NCI-H2107 treated with DMSO at 0.1 percent for 48 hours (cell line): ENCODE measurements around the gene SLC6A8.

Experiments
- DNase-seq: peaks from one replicate; lab custom pipeline; 2025; ENCODE audit not compliant: unreplicated experiment; lab: John Stamatoyannopoulos, UW

SLC6A8 gene

DNA sequence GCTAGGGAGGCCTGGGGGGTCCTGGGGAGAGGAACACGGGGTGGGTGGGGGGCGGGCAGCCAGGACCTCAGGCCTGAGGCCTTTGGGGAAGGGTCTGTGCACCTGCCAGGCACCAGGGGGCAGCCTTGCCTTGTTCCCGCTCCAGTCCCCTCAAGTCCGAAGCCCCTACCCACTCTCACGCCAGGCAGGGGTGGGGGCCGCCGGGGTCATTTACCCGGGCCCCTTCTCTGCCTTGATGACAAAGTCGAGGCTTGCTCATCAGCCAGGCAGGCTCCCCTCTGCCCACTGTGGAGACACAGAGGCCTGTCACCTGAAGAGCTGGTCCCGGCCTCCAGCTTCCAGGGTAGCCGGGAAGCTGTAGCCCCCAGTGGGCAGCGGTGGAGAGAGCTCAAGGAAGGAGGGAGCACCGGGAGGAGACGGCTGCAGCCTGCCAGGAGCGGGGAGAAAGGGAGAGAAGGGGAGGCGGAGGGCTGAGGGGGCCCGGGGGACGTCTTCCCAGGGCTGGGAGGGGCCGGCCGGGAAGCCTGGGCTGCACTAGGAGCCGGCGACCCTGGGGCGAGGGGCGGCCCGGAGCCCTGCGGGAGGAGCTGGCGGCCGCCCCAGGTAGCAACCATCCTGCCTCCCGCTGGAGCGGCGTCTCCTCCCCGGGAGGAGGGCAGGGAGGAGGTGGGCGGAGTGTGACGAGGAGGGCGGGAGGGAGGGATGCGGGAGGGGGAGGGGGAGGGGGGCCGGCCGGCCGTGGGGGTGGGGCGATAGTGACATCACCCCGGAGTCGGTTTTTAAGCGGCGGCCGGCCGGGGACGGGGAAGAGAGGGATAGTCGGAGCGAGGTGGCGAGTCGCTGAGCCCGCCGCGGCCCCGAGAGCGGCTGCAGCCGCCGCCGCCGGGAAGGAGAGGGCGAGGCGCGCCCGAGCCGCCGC is at the start of gene SLC6A8:
TSS of gene SLC6A8 (plus strand) at position 806 of the 919 bp plus-strand sequence. CDS start 649 bp downstream, outside the sequence.
- DNase-seq: peak; percentile 23

DNA sequence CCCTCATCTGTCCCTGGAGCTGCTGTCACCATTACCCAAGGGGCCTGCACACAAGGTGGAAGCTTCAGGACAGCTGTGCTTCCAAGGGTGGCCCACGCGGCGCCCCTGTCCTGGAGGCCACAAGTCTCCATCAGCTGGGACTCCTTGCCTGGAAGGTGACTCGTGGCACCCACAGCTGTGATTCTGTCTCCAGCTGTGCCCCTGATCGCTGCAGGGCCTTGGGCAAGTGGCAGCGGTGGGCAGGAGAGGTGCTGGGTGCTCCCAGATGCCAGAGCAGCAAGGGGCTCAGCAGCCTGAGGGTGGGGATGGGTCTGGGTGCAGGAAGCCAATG is 49.7 kb upstream of the SLC6A8 start:
- no peak for DNase-seq

DNA sequence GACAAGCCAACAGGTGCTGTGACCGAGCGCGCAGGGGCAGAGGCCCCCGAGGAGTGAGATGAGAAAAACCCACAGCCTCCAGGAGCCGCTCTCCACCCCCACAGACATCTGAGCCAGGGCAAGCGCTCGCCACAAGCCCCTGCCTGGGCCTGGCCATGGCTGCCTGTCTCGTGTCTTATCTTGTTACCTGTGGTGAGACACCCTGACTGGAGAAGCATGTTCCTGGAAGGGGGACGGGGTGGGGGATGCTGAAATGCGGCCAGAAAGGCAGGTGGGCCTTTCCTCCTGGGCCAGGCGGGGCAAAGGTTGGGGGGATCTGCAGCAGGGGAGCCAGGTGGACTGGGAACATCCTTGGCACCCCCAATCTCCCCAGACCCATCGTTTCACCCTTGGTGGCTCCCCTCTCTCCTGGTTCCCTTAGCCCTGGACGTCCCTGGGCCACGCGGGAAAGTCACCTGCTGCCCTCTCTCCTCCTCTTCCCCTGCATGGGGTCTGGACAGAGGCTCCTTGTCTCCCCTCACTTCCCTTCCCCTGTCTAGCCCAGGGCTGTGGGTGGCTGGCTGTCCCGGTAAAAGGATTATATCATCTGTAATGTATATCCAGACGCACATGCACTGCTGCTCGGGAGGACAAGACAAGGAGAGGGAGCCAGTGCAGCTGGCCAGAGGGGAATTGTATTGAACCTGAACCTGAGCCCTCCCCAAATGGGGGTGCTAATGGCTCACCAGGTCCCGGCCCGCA is 49.1 kb upstream of the SLC6A8 start:
- DNase-seq: no peak

DNA sequence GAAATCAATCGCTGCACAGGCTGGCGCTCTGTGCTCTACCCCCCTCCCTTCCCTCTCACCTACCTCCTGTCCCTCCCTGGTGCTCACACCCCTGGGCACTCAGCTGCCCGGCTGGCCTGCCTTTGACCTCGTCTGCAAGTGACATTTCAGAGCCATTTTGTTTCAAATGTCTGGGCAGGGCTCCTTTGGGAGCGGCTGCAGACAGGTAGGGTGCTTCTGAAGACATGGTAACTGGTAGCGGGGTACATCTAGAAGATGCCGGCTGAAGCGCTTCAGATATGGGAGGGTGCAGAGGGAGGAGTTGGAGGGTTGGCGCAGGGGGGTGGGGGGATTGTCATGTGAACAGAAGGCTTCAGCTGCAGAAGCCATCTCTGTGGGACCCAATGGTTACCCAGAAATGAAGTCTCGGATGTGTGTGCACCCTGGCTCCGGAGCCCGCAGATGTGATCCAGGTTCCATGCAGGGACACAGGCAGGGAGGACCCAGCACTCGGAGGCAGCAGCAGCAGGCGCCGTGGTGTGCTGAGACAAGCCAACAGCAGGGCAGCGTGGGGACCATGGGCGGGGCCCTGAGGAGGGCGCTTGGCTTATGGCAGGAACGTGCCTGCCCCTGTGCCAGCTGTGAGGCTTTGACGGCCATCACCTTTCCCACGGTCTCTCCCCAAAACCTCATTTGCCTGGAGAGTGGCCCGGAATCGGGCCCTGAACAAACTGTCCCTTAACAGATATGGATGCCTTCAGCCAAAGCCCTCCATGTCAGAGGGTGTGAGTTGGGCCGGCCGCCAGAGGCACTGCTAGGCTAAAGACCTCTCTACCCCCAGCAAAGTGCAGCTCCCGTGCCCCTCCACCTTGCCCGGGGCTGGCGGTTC is 48.3 kb upstream of the SLC6A8 start:
- DNase-seq: no peak

DNA sequence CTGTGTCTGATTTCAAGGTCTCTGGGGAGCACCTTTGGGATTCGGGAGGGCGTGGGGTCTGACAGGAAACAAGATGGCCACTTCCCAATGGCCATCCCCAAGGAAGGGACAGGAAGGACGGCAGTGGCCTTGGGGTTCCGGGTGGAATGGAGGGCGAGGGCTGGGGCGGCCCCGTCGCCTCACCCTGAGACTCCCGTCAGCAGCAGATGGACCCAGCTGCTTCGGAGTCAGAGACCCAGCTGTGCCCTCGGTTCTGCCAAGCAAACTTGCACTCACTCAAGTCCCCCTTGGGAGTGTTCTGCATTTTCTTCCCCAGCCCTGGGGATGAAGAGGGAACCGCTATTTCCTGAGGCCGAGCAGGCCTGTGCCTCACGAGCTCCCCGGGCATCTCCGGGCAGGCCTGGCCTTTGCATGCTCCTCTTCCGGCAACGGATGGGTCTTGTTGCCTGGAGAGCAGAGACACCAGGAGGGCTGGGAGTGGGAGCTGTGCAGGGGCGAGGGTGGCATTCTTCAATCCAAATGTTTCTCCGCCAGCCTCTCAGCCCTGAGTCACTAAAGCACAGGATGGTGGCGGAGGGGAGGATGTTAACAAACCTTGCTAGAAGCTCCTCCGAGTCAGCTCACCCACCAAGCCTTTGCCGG is 47.6 kb upstream of the SLC6A8 start:
- no peak for DNase-seq

DNA sequence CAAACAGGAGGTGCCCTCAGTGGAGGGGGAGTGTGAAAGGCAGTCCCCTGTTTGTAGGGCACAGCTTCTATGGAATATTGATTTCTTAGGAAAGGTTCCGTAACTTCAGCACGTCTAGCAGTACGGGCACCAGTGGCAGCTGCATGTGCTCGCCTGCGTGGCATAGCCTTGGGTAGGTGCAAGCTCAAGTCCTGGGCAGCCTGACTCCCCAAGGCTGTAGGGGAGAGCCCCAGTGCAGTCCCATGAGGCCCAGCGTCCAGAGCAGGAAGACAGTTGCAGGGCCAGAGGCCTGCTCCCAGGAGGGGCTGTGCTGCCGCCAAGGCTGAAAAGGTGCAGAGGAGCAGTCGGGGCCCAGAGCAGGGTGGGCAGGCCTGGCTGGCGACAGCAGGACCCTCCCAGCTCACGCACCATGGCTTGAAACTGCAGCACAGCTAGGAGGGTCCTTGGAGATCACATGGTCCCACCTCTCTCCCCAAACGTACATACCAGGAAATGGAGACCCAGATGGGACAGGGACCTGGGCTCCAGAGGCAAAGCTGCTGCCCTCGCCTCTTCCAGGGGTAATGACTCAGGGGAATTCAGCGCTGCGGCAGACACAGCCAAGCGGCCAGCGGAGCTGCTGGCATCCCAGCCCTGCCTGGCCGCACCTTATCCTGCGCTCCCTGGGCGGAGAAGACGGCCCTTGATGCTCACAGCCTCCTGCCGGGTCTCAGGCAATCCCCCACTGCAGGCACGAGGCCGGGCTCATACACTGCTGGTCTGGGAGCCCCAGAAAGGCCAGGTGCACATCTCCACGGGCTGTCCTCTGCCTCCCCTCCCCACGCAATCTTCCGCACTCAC is 46.8 kb upstream of the SLC6A8 start:
- DNase-seq: no peak

DNA sequence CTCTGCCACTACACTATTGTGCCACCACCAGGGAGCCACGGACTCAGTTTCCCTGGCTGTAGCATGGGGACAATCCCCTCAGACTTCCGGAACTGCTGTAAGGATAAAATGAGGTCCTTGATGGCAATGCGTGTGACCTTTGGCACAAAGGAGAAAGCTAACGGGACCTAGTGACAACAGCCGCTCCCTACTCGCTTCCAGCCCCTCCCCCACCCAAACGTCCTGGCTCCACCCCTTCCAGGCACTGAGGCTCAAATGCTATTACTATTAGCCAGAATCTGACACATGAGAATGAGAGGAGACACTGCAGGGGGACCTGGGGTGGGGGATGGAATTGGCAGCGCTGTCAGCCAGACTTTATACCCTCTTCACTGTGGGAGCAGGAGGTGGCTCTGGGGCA is 46.1 kb upstream of the SLC6A8 start:
- no peak for DNase-seq

DNA sequence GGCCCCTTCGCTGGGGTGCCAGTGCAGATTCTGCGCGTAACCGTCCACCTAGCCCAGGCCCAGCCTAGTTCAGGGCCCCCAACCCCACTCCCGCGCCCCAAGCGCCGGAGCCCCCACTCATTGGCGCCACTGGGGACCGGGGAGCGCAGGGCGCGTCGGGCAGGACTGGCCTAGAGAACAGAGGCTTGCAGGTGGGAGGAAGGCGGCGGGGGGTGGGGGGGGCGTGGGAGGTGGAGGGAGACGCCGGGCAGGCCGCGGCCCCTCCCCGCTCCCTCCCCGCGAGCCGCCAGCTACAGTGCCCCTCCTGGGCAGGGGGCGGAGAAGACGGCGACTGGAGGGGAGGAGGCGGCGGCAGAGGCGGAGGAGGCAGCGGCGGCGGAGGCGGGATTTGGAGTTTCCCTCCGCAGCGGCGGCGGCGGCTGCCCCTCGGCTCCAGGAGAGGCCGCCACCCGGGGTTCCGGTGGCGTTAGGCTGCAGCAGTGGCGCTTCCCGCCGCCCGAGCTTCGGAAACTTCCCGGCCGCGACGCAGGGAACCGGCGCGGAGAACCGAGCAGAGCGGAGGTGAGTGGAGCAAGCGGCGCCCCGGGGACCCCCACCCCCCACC is 45.6 kb upstream of the SLC6A8 start:
- DNase-seq: no peak

DNA sequence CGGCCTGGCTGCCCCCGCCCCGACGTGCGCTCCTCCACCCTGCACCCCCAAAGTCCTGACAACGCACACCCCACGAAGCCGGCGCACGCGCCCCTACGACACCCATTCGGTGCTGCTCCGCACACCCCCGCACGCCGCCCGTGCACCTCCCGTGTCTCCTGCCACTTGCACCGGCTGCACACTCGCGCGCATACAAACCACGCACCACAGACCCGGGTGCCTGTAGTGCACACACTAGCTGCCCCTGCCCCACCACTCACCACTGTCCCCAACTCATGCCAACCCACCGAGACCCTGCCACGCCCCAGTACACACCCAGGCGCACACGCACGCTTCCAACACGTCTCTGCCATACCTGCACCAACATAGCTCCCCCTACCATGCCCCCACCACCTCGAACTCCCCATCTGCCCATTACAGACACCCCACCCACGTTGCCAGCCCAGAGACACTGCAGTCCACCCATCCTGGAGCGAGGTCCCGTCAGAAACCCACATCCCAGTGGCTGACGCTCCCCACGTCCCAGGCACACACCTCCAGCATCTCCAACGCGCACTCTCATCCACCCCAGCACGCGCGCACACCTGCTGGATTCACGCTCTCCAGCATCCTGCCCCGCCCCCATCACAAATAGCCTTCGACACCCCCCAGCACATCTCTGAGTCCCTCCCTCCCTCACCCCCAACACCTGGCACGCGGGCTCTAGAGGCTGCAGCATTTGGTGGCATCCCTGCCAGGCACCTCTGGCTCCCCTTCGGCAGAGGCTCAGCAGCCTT is 44.9 kb upstream of the SLC6A8 start:
- DNase-seq: no peak

DNA sequence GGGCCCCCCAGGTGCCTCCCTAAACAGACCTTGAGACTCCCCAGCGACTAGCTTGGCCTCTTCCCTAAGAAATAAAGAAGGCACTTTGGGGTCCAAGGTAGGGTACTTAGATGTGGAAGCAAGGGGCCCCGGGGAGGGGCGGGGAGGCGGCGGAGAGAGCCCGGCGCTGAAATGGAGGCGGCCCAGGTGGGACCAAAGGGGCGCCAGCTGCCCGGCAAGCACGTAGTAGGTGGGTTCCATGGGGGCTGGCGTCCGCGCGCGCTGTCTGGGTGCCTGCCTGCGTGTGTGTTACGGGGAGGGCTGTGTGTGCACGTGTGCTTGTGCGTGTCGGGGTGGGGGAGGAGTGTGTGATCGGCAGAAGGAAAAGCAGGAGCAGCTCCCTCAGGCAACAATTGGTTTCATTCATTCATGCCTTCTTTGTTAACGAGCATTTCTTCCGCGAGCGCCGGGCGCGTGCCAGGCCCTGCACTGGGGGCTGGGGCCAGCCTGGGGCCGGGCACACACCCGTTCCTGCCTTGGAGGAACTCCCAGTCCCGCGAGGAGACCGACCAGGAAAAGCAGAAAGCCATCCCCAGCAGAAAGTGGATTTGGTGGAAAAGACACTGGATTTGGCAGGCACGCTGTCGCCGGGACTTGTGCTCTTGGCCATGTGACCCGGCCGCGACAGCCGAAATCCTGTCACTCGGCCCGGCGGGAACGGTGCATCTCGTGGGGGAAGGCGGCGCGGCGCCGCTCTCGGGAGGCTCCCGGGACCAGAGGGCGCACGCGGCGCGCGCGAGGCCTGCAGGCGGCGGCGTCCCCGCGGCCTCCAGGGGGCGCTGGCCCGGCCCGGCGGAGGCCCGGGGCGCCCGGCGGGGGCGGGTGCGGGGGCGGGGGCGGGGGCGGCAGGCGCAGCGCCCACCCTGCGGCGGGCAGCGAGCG is 44.0 kb upstream of the SLC6A8 start:
- DNase-seq: no peak

DNA sequence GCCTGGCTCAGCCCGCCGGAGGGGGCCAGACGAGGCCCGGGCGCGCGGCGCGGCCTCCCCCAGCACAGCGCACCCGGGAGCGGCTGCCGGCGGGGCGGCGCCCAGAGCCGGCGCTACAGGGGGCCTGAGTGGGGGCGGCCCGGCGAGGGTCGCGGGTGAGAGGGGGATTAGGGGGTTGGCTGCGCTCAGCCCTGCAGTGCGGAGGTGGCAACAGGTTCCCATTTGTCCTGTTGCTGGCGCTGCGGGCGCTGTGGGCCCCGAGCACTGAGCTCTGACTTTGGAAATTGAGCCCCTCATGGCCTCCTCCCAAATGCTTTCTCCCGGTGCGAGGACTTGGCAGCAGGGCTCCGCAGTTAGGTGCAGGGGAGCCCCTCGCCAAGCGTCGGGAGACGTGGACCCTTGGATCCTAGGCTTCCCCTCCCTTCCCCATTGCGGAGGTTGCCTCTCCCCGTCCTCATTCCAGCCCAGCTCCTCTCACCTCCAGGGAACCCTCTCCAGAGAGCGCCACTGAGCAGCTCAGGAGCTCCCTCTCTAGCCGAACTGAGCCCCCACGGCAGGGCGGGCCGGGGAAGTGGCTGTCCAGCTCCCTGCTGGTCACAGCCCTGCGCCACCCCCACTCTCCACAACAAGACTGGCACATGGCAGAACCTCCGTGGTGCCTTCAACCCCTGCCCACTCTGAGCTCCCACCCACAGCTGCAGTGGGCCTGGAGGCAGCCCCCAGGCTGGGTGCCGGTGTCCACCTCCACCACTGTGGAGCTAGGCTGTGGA is 43.2 kb upstream of the SLC6A8 start:
- DNase-seq: no peak

DNA sequence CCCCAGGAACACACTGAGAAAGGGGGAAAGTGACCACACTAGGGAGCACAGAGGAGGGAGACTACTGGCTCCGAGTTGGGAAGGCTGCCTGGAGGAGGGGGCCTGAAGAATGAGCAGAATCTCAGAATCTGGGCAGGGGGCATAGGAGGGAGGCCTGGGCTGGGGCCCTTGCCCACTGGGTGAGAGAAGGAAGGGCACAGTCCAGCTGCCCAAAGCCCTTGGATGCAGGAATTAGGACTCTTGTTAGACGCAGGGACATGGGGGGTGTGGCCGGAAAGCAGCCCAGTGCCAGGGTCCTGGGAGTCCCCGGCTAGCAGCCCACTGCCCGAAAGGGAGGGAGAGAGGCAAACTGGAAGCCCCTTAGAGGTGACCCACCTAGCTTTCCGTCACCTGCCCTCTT is 42.6 kb upstream of the SLC6A8 start:
- no peak for DNase-seq

DNA sequence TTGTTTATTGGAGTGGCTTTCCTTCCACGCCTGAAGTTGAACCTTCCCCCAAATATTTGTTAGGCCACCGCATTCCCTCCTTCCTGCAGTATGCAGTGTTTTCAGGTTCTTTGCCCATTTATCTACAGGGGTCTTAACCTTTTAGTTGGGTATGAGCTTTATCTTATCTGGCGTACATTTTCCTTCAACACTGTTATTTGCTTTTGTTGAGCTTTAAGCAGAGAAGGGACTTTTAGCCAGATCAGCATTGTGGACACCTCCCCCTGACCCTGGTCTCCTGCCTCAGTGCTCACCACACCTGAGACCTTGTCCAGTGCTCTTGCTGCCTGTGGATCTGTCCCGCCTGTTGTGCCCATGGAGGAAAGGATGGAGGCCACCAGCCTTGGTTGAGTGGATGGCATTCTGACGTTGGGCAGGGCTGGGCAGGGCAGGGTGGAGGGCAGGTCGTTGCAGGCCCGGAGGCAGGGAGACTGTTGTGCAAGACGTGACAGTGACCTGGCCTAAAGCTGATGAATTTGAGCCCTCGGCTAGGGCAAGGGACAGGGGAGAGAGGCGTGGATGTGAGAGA is 41.7 kb upstream of the SLC6A8 start:
- DNase-seq: no peak

DNA sequence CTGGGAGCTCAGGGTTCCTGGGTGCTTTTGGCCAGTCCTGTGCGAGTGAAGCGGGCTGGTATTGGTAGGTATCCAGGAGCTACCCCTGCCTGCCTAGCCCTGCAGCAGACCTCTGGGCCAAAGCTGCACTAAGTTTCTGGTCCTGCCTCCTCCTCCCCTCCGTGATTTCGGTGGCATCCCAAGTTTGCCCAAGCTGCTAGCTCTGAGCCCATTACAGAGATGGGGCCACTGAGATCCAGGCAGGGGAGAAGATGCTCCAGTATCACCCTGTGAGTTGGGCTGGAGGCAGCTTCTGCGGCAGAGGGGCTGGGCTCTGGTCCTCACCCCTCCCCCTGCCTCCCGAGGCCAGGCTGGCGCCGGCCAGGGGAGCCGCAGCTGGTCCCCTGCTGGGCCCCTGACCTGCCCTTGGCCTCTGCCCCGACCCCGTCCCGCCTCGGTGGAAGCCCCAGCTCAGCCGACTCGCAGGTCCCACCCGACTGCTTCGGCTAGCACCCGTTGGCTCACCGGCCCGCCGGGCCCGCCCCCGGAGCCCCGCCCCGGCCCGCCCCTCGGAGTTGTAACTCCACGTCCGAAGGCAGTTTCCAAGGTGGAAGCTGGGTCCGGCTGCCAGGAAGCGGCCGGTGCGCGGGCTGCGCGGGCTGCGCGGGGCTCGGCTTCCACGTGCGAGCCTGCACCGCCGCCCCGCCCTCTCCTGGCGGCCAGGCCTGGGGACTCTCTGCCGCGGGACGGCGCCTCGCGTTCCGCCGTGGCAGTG is 40.9 kb upstream of the SLC6A8 start, which contains the start of gene DUSP9:
TSS of gene DUSP9 (plus strand) at position 584 of the 754 bp plus-strand sequence. CDS start 751 bp downstream, outside the sequence.
- DNase-seq: no peak

DNA sequence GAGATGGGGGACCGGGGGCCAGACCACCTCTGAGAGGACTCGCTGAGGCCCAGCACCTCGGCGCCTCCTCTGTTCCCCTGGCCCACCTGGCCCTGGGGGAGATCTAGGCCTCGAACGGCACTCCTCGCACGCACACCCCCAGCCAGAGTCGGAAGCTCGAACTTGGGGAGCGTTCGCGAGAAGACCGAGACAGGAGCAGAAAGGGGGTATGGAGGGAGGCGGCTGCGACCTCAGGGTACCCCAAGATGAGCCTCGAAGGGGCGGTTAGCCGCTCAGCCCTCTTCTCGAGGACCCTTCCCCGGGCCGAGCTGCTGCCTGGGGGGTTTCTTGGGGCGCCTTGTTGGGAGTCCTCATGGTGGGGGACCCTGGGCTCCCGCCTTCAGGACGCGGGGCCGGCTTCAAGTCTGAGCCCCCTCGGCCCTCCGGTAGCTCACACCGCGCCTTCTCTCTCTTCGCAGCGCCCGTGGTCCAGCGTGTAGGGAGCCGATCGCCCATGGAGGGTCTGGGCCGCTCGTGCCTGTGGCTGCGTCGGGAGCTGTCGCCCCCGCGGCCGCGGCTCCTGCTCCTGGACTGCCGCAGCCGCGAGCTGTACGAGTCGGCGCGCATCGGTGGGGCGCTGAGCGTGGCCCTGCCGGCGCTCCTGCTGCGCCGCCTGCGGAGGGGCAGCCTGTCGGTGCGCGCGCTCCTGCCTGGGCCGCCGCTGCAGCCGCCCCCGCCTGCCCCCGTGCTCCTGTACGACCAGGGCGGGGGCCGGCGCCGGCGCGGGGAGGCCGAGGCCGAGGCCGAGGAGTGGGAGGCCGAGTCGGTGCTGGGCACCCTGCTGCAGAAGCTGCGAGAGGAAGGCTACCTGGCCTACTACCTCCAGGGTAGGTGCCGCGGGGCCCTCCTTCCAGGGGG is 40.0 kb upstream of the SLC6A8 start:
- DNase-seq: no peak
